Measurements from ENCODE around the gene CHKB. TPM values are rescaled to one million over a fixed set of nuclear protein-coding genes. Genes with fewer than 3 reads are reported as not detected.

CHKB gene
- total and polyA plus RNA-seq, 2 of the 4 experiments (the other 2 are of a cell fraction) = 8.1 to 36.9 TPM

DNA sequence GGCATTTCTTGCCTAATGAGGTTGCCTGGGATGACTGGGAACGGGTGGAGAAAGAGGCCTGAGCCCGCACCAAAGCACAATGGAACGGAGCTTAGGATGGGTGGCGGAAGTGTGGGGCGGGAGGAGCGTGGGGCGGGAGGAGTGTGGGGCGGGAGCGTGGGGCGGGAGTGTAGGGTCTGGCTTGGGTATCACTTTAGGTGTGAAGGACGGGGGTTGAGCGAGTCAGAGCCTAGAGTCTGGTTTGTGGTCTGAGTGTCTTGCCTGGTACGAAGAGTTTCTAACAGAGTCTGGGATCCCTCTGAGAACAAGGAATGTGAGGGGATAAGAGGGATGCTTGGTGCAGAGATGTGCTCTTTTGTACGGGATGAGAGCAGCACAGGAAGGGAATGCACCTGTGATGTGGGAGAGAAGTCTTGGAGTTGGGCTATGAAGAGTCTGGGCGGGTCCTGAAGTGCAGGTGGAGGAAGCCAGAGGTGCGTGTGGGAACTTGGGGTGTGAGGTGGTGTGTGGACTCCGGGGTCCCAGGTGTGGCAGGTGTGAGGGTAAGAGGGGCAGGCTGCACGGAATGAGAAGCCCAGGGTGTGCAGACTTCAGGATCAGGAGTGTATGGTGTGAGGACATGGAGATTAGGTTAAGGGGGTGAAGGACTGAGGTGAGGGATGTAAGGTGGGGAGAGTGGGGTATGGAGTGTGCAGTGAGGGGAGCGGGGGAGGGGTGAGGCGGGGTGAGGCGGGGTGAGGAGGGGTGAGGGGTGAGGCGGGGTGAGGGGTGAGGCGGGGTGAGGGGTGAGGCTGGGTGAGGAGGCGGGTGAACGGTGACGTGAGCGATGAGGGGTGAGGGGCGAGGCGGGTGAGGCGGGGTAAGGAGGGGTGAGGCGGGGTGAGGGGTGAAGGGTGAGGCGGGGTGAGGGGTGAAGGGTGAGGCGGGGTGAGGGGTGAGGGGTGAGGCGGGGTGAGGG, 21.0 kb downstream of the CHKB start:
- Histone ChIP-seq H3K4me3 (ENCODE audit: insufficient read depth, low read depth, low read length) (no peak overlapping the region), H4K91ac (ENCODE audit: insufficient read depth, low read depth, low read length) (no peak overlapping the region), H3K27ac (ENCODE audit: insufficient read depth, low read length) (no peak overlapping the region), H3K36me3 (ENCODE audit: control insufficient read depth, insufficient read depth, low read length) (no peaks in the 10 kb centered on the region), H3K9me1 (ENCODE audit: insufficient read depth, low read length) (0 out of 2 replicates have a peak, but pooled peaks cover 4% of the 10 kb centered on the region), H3K4ac (ENCODE audit: low read depth, low read length) (no peak overlapping the region), H2AFZ (replicated peaks; ENCODE audit: low read length, poor library complexity) (peak overlapping the region; percentile 51), H2BK15ac (ENCODE audit: low read depth, low read length) (no peak overlapping the region), H2AK9ac (replicated peaks; ENCODE audit: low read depth, low read length, poor library complexity) (no peak overlapping the region), H2BK20ac (ENCODE audit: low read depth, low read length) (no peak overlapping the region), H2BK120ac (ENCODE audit: low read depth, low read length) (no peak overlapping the region), H3K9ac (ENCODE audit: low read depth, low read length) (no peak overlapping the region), H4K20me1 (ENCODE audit: insufficient read depth, low read length) (no peaks in the 10 kb centered on the region), H3K18ac (ENCODE audit: low read depth, low read length) (no peak overlapping the region), H2BK5ac (ENCODE audit: low read depth, low read length, poor library complexity, severe bottlenecking) (no peak overlapping the region), H3K27me3 (ENCODE audit: control insufficient read depth, insufficient read depth, low read length) (peaks cover 32% of the 10 kb centered on the region), H2AK5ac (ENCODE audit: low read depth, low read length) (no peak overlapping the region), H3K4me2 (ENCODE audit: low read depth, low read length) (no peak overlapping the region), H3K56ac (ENCODE audit: extremely low read depth, insufficient read depth, low read length) (no peak overlapping the region), H3K14ac (replicated peaks; ENCODE audit: low read depth, low read length) (no peak overlapping the region), H4K8ac (ENCODE audit: low read depth in 2 of 2, low read length in 2 of 2) (no peak overlapping the region), H4K5ac (ENCODE audit: low read depth, low read length) (no peak overlapping the region), H3K23ac (ENCODE audit: low read depth, low read length) (no peak overlapping the region), H3K79me1 (ENCODE audit: low read depth in 1 of 2, low read length in 2 of 2) (no peaks in the 10 kb centered on the region), H3K4me1 (ENCODE audit: control insufficient read depth, insufficient read depth, low read length) (no peaks in the 10 kb centered on the region), H3K9me3 (ENCODE audit: control insufficient read depth, insufficient read depth, low read length) (no peaks in the 10 kb centered on the region)
- ChIA-PET POLR2A (ENCODE audit: unreplicated experiment) (no interaction called here), CTCF (no interaction called here)
- TF ChIP-seq CHD1 (IDR thresholded peaks at IDR 0.05; ENCODE audit: low read depth, low read length) = no peak
- no peak for TF ChIP-seq CEBPB (IDR thresholded peaks at IDR 0.05; ENCODE audit: low read depth, low read length)
- TF ChIP-seq, protein P1, sequence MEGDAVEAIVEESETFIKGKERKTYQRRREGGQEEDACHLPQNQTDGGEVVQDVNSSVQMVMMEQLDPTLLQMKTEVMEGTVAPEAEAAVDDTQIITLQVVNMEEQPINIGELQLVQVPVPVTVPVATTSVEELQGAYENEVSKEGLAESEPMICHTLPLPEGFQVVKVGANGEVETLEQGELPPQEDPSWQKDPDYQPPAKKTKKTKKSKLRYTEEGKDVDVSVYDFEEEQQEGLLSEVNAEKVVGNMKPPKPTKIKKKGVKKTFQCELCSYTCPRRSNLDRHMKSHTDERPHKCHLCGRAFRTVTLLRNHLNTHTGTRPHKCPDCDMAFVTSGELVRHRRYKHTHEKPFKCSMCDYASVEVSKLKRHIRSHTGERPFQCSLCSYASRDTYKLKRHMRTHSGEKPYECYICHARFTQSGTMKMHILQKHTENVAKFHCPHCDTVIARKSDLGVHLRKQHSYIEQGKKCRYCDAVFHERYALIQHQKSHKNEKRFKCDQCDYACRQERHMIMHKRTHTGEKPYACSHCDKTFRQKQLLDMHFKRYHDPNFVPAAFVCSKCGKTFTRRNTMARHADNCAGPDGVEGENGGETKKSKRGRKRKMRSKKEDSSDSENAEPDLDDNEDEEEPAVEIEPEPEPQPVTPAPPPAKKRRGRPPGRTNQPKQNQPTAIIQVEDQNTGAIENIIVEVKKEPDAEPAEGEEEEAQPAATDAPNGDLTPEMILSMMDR (conservative IDR thresholded peaks at IDR 0.05; ENCODE audit: low read depth, low read length) = no peak
- TF ChIP-seq, protein P2, sequence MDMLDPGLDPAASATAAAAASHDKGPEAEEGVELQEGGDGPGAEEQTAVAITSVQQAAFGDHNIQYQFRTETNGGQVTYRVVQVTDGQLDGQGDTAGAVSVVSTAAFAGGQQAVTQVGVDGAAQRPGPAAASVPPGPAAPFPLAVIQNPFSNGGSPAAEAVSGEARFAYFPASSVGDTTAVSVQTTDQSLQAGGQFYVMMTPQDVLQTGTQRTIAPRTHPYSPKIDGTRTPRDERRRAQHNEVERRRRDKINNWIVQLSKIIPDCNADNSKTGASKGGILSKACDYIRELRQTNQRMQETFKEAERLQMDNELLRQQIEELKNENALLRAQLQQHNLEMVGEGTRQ (IDR thresholded peaks at IDR 0.05; ENCODE audit: low read depth, low read length) = no peak
- TF ChIP-seq, protein P3, sequence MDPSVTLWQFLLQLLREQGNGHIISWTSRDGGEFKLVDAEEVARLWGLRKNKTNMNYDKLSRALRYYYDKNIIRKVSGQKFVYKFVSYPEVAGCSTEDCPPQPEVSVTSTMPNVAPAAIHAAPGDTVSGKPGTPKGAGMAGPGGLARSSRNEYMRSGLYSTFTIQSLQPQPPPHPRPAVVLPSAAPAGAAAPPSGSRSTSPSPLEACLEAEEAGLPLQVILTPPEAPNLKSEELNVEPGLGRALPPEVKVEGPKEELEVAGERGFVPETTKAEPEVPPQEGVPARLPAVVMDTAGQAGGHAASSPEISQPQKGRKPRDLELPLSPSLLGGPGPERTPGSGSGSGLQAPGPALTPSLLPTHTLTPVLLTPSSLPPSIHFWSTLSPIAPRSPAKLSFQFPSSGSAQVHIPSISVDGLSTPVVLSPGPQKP (IDR thresholded peaks at IDR 0.05; ENCODE audit: borderline replicate concordance, low read depth, low read length) = no peak
- no peak for TF ChIP-seq RFX5 (IDR thresholded peaks at IDR 0.05; ENCODE audit: low read depth, low read length)
- no peak for TF ChIP-seq FOS (IDR thresholded peaks at IDR 0.05; ENCODE audit: low read depth, low read length)
- TF ChIP-seq MAFK (IDR thresholded peaks at IDR 0.05; ENCODE audit: low read depth, low read length) = no peak
- no peak for TF ChIP-seq MXI1 (IDR thresholded peaks at IDR 0.05; ENCODE audit: borderline replicate concordance, low read depth, low read length)
- TF ChIP-seq RAD21 (IDR thresholded peaks at IDR 0.05; ENCODE audit: low read length) = no peak
- no peak for TF ChIP-seq MAZ (IDR thresholded peaks at IDR 0.05; ENCODE audit: borderline replicate concordance, low read depth, low read length)
- TF ChIP-seq BHLHE40 (IDR thresholded peaks at IDR 0.05; ENCODE audit: low read depth, low read length) = no peak
- TF ChIP-seq RCOR1 (IDR thresholded peaks at IDR 0.05; ENCODE audit: insufficient replicate concordance, low read length) = no peak
- TF ChIP-seq POLR2A (IDR thresholded peaks at IDR 0.05; ENCODE audit: low read depth, low read length) = no peak
- ATAC-seq (ENCODE audit: low read depth) = no peak
- in situ Hi-C loops (cut with MboI; ENCODE audit: low sequenced_read_pairs) (no loop called here), intact Hi-C loops (cut with micrococcal nuclease) (no loop called here), dilution Hi-C loops (cut with HindIII; ENCODE audit: low sequenced_read_pairs, unreplicated experiment) (no loop called here)
- no TSS peak for BruUV-seq (replicated peaks)
- no peak for DNase-seq
- WGBS, 2 experiments (ENCODE audit: extremely low coverage in 2 of 2, insufficient read length in 1 of 2) = 68% methylated on average over 13 of the region's 34 CpGs; no CpG with 5 or more reads in 1 of the 2 experiments
